HepG2 (cell line): ENCODE data around the gene FSHR. TPM values are rescaled to one million over a fixed set of nuclear protein-coding genes. Genes with fewer than 3 reads are reported as not detected.

Experiments
- ATAC-seq: fragments of 200-7000 bp; cut with Tn5 transposase; 3 replicates; pipeline ENCODE4 v1.9.1; 2020; ENCODE audit warnings: mild to moderate bottlenecking, moderate library complexity
- BruUV-seq: library from RNA; stranded (reverse); fragments of 400-500 nt; replicated peaks from 2 replicates; lab custom pipeline; 2021; lab: Mats Ljungman, UMichigan
- CTCF ChIA-PET: fragments of 300-600 bp; formaldehyde crosslinking; extraction: SDS; loops from one replicate; lab custom pipeline; 2021; ENCODE audit warnings: low total read pairs, inconsistent platforms, low intra/inter-chr PET ratio; lab: Yijun Ruan, JAX
- POLR2A ChIA-PET: fragments of 350-600 bp; sonication (Branson Sonifier 250); formaldehyde crosslinking; loops from one replicate; lab custom pipeline; 2020; ENCODE audit warnings: antibody characterized with exemption, inconsistent platforms; lab: Yijun Ruan, JAX
- DNase-seq: peaks from one replicate; pipeline ENCODE4 v3.0.0-alpha.2; 2015; ENCODE audit warnings: low spot score
- FAIRE-seq: peaks from 3 replicates; lab custom pipeline; 2011; peaks lifted over from hg19 to GRCh38; lab: Jason Lieb, UNC
- H2AFZ ChIP-seq: one replicate; pipeline ENCODE4 v1.6.1; 2011; ENCODE audit warnings: low read length, inconsistent platforms
- H3K27ac ChIP-seq: fragments of 300-600 bp; 3 replicates; pipeline ENCODE4 v1.8.0; 2011; ENCODE audit warnings: mixed run types, mild to moderate bottlenecking, mixed read lengths, low read length, inconsistent platforms; ENCODE audit not compliant: insufficient read depth; ENCODE audit errors: extremely low read length
- H3K27me3 ChIP-seq, 2 experiments: fragments of 200-600 bp in 1 of 2; 2 replicates in 1 of 2; 3 replicates in 1 of 2; pipeline versions ENCODE4 v1.6.0 to v1.8.0; 2011; ENCODE audit warnings: low read length in 2 of 2, mild to moderate bottlenecking in 2 of 2, moderate library complexity in 2 of 2, inconsistent platforms in 1 of 2; ENCODE audit not compliant: insufficient read depth in 2 of 2, control insufficient read depth in 1 of 2
- H3K36me3 ChIP-seq, 2 experiments: fragments of 200-600 bp in 1 of 2; replicated peaks in 1 of 2; 2 replicates in 1 of 2; 3 replicates in 1 of 2; pipeline versions ENCODE4 v1.5.1 to v1.8.0; 2011; ENCODE audit warnings: low read length in 2 of 2, inconsistent platforms in 1 of 2; ENCODE audit not compliant: insufficient read depth in 2 of 2, control insufficient read depth in 1 of 2
- H3K4me1 ChIP-seq: 2 replicates; pipeline ENCODE4 v1.5.1; 2012; ENCODE audit warnings: low read length, inconsistent platforms; ENCODE audit not compliant: insufficient read depth
- H3K4me2 ChIP-seq: 2 replicates; pipeline ENCODE4 v1.6.0; 2011; ENCODE audit warnings: low read depth, low read length, inconsistent platforms
- H3K4me3 ChIP-seq, 3 experiments: fragments of 200-600 bp in 1 of 3; sonication (generic), shearing (Covaris generic) in 1 of 3; replicated peaks in 1 of 3; 2 replicates each; pipeline ENCODE4 v1.5.1; 2011 to 2016; ENCODE audit warnings: low read length in 3 of 3, inconsistent platforms in 2 of 3, low read depth in 2 of 3, mild to moderate bottlenecking in 2 of 3, control low read depth in 1 of 3, mixed read lengths in 1 of 3; ENCODE audit not compliant: insufficient read depth in 1 of 3
- H3K79me2 ChIP-seq: one replicate; pipeline ENCODE4 v1.6.1; 2011; ENCODE audit warnings: low read length, inconsistent platforms; ENCODE audit not compliant: insufficient read depth
- H3K9ac ChIP-seq: 2 replicates; pipeline ENCODE4 v1.6.0; 2011; ENCODE audit warnings: mild to moderate bottlenecking, low read depth, low read length, inconsistent platforms; ENCODE audit not compliant: insufficient read depth
- H3K9me3 ChIP-seq: 2 replicates; pipeline ENCODE4 v1.5.1; 2012; ENCODE audit warnings: mild to moderate bottlenecking, low read length
- H4K20me1 ChIP-seq: 2 replicates; pipeline ENCODE4 v1.6.0; 2011; ENCODE audit warnings: inconsistent platforms, mild to moderate bottlenecking, low read length, moderate library complexity; ENCODE audit not compliant: insufficient read depth
- ATF1 ChIP-seq: IDR thresholded peaks from 2 replicates; pipeline ENCODE4 v1.6.1; 2016; ENCODE audit warnings: mild to moderate bottlenecking, control low read depth
- CAMTA2 ChIP-seq: sonication (generic); formaldehyde crosslinking; IDR thresholded peaks from 2 replicates; pipeline ENCODE4 v1.4.0; 2020; ENCODE audit warnings: mild to moderate bottlenecking, missing genetic modification reagents, borderline replicate concordance
- CENPT ChIP-seq: sonication (generic); formaldehyde crosslinking; IDR thresholded peaks from 2 replicates; pipeline ENCODE4 v1.8.0; 2022; ENCODE audit warnings: low read depth, mild to moderate bottlenecking, moderate library complexity, missing genetic modification reagents
- XBP1 ChIP-seq: sonication (generic); formaldehyde crosslinking; IDR thresholded peaks from 2 replicates; pipeline ENCODE4 v1.5.0; 2020; ENCODE audit warnings: missing genetic modification reagents
- ZNF18 ChIP-seq: sonication (generic); formaldehyde crosslinking; IDR thresholded peaks from 2 replicates; pipeline ENCODE4 v1.8.0; 2022; ENCODE audit warnings: mild to moderate bottlenecking, missing genetic modification reagents; ENCODE audit not compliant: insufficient replicate concordance
- ZNF224 ChIP-seq: sonication (generic); formaldehyde crosslinking; IDR thresholded peaks from 2 replicates; pipeline ENCODE4 v1.5.0; 2020; ENCODE audit warnings: mild to moderate bottlenecking, missing genetic modification reagents
- ZNF431 ChIP-seq: sonication (generic); formaldehyde crosslinking; IDR thresholded peaks from 2 replicates; pipeline ENCODE4 v1.9.0; 2022; ENCODE audit warnings: missing genetic modification reagents, low read depth, mild to moderate bottlenecking, borderline replicate concordance
- ZSCAN29 ChIP-seq: sonication (generic); formaldehyde crosslinking; conservative IDR thresholded peaks from 2 replicates; pipeline ENCODE4 v1.4.0; 2020; ENCODE audit warnings: mild to moderate bottlenecking, missing genetic modification reagents
- WGBS: methylation state at CpG from one replicate; pipeline ENCODE4 v1.1.6; 2017; ENCODE audit warnings: low lambda C conversion rate; 5-methylcytosine and 5-hydroxymethylcytosine counted together
- in situ Hi-C: cut with HindIII; loops from 2 replicates; pipeline ENCODE4 v1.10.0; 2017; ENCODE audit warnings: low pct_unique_long_range_greater_than_20kb; ENCODE audit not compliant: extremely low pct_ligation_motif_present
- intact Hi-C: fragments of 100-400 bp; cut with micrococcal nuclease; formaldehyde crosslinking; loops from one replicate; pipeline ENCODE4 v1.10.0; 2022; ENCODE audit not compliant: unreplicated experiment
- polyA plus RNA-seq, 8 experiments: library from polyadenylated mRNA; depleted of rRNA in 3 of 8; stranded (reverse) in 7 of 8; unstranded in 1 of 8; fragments of >200 nt; fragmentation: Illumina TruSeq in 4 of 8; extraction: Trizol in 4 of 8; gene quantifications; 2 replicates each; pipeline versions ENCODE4 v1.2.1 to v1.2.3, GENCODE V29; 2011 to 2016; ENCODE audit warnings: low read depth in 4 of 8, missing spikeins in 1 of 8, mixed read lengths in 1 of 8; ENCODE audit not compliant: insufficient read depth in 1 of 8
- total RNA-seq, 5 experiments: library from RNA; depleted of rRNA; stranded (reverse); fragments of >200 nt; fragmentation: Illumina TruSeq; extraction: Trizol; gene quantifications; 2 replicates each; pipeline ENCODE4 v1.2.3, GENCODE V29; 2016; ENCODE audit warnings: low read depth in 1 of 5
- TF ChIP-seq, protein P1 (sequence below): sonication (generic); formaldehyde crosslinking; IDR thresholded peaks from 2 replicates; pipeline ENCODE4 v1.4.0; 2020; ENCODE audit warnings: missing genetic modification reagents
- TF ChIP-seq, protein P2 (sequence below): sonication (generic); formaldehyde crosslinking; IDR thresholded peaks from 2 replicates; pipeline ENCODE4 v1.5.0; 2020; ENCODE audit warnings: mild to moderate bottlenecking, missing genetic modification reagents, borderline replicate concordance
- TF ChIP-seq, protein P3 (sequence below): sonication (generic); formaldehyde crosslinking; IDR thresholded peaks from 2 replicates; pipeline ENCODE4 v1.4.0; 2020; ENCODE audit warnings: missing genetic modification reagents

Gene FSHR
- total and polyA plus RNA-seq, 2 of the 13 experiments (the other 11 are each of a cell fraction or from before 2014, with no cell fraction given), result not detected

DNA sequence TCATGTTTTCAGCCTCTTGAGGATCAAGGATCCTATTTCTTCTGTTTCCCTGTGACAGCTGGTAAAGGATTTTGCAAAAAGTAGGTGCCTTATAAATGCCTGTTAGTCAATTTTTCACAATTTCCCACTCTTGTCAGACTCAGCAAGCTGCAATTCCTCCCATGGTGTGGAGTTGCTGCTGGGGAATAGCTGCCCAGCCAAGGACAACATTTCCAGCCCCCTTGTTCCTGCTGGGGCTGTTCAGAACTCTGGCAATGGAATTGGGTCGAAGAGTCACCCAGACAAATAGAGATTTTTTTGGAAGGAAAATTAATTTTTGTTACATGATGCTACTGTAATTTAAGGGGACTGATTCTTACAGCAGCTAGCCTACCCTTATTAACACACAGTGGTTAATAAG, 43.7 kb downstream of the FSHR start:
- H3K4me2 ChIP-seq, result no peak overlapping the region
- H2AFZ ChIP-seq, result no peak overlapping the region
- DNase-seq (no peak), FAIRE-seq (no peak), ATAC-seq (no peak)
- BruUV-seq, result no TSS peak
- no peaks in the 10 kb centered on the region for H3K27me3 ChIP-seq
- no peak overlapping the region for H3K4me3 ChIP-seq
- ChIA-PET CTCF (no interaction called here), POLR2A (no interaction called here)
- 0% methylated on average over 1 of the region's 1 CpG for WGBS
- intact Hi-C loops (no loop called here), in situ Hi-C loops (no loop called here)
- no peak overlapping the region for H3K9ac ChIP-seq
- H3K27ac ChIP-seq, result no peak overlapping the region
- no peaks in the 10 kb centered on the region for H3K4me1 ChIP-seq
- no peaks in the 10 kb centered on the region for H3K36me3 ChIP-seq
- H3K79me2 ChIP-seq, result no peaks in the 10 kb centered on the region
- H3K9me3 ChIP-seq, result no peaks in the 10 kb centered on the region
- no peaks in the 10 kb centered on the region for H4K20me1 ChIP-seq
- TF ChIP-seq XBP1 (CRISPR knock-in tag), result no peak
- TF ChIP-seq, protein P1, sequence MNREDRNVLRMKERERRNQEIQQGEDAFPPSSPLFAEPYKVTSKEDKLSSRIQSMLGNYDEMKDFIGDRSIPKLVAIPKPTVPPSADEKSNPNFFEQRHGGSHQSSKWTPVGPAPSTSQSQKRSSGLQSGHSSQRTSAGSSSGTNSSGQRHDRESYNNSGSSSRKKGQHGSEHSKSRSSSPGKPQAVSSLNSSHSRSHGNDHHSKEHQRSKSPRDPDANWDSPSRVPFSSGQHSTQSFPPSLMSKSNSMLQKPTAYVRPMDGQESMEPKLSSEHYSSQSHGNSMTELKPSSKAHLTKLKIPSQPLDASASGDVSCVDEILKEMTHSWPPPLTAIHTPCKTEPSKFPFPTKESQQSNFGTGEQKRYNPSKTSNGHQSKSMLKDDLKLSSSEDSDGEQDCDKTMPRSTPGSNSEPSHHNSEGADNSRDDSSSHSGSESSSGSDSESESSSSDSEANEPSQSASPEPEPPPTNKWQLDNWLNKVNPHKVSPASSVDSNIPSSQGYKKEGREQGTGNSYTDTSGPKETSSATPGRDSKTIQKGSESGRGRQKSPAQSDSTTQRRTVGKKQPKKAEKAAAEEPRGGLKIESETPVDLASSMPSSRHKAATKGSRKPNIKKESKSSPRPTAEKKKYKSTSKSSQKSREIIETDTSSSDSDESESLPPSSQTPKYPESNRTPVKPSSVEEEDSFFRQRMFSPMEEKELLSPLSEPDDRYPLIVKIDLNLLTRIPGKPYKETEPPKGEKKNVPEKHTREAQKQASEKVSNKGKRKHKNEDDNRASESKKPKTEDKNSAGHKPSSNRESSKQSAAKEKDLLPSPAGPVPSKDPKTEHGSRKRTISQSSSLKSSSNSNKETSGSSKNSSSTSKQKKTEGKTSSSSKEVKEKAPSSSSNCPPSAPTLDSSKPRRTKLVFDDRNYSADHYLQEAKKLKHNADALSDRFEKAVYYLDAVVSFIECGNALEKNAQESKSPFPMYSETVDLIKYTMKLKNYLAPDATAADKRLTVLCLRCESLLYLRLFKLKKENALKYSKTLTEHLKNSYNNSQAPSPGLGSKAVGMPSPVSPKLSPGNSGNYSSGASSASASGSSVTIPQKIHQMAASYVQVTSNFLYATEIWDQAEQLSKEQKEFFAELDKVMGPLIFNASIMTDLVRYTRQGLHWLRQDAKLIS (CRISPR knock-in tag), result no peak
- TF ChIP-seq ZNF224 (CRISPR knock-in tag), result no peak
- TF ChIP-seq CENPT (CRISPR knock-in tag), result no peak
- TF ChIP-seq CAMTA2 (CRISPR knock-in tag), result no peak
- TF ChIP-seq, protein P2, sequence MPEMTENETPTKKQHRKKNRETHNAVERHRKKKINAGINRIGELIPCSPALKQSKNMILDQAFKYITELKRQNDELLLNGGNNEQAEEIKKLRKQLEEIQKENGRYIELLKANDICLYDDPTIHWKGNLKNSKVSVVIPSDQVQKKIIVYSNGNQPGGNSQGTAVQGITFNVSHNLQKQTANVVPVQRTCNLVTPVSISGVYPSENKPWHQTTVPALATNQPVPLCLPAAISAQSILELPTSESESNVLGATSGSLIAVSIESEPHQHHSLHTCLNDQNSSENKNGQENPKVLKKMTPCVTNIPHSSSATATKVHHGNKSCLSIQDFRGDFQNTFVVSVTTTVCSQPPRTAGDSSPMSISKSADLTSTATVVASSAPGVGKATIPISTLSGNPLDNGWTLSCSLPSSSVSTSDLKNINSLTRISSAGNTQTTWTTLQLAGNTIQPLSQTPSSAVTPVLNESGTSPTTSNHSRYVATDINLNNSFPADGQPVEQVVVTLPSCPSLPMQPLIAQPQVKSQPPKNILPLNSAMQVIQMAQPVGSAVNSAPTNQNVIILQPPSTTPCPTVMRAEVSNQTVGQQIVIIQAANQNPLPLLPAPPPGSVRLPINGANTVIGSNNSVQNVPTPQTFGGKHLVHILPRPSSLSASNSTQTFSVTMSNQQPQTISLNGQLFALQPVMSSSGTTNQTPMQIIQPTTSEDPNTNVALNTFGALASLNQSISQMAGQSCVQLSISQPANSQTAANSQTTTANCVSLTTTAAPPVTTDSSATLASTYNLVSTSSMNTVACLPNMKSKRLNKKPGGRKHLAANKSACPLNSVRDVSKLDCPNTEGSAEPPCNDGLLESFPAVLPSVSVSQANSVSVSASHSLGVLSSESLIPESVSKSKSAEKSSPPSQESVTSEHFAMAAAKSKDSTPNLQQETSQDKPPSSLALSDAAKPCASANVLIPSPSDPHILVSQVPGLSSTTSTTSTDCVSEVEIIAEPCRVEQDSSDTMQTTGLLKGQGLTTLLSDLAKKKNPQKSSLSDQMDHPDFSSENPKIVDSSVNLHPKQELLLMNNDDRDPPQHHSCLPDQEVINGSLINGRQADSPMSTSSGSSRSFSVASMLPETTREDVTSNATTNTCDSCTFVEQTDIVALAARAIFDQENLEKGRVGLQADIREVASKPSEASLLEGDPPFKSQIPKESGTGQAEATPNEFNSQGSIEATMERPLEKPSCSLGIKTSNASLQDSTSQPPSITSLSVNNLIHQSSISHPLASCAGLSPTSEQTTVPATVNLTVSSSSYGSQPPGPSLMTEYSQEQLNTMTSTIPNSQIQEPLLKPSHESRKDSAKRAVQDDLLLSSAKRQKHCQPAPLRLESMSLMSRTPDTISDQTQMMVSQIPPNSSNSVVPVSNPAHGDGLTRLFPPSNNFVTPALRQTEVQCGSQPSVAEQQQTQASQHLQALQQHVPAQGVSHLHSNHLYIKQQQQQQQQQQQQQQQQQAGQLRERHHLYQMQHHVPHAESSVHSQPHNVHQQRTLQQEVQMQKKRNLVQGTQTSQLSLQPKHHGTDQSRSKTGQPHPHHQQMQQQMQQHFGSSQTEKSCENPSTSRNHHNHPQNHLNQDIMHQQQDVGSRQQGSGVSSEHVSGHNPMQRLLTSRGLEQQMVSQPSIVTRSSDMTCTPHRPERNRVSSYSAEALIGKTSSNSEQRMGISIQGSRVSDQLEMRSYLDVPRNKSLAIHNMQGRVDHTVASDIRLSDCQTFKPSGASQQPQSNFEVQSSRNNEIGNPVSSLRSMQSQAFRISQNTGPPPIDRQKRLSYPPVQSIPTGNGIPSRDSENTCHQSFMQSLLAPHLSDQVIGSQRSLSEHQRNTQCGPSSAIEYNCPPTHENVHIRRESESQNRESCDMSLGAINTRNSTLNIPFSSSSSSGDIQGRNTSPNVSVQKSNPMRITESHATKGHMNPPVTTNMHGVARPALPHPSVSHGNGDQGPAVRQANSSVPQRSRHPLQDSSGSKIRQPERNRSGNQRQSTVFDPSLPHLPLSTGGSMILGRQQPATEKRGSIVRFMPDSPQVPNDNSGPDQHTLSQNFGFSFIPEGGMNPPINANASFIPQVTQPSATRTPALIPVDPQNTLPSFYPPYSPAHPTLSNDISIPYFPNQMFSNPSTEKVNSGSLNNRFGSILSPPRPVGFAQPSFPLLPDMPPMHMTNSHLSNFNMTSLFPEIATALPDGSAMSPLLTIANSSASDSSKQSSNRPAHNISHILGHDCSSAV (CRISPR knock-in tag), result no peak
- no peak for TF ChIP-seq ATF1
- TF ChIP-seq, protein P3, sequence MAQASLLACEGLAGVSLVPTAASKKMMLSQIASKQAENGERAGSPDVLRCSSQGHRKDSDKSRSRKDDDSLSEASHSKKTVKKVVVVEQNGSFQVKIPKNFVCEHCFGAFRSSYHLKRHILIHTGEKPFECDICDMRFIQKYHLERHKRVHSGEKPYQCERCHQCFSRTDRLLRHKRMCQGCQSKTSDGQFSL (CRISPR knock-in tag), result no peak
- TF ChIP-seq ZNF431 (CRISPR knock-in tag), result no peak
- TF ChIP-seq ZSCAN29 (CRISPR knock-in tag), result no peak
- no peak for TF ChIP-seq ZNF18 (CRISPR knock-in tag)
